ENCODE measurements around the gene FOLH1. TPM values are rescaled to one million over a fixed set of nuclear protein-coding genes. Genes with fewer than 3 reads are reported as not detected.
"Not testable (repeated sequence)": the region's sequence is repeated elsewhere in the genome, so short reads cannot be mapped to it uniquely, and the experiment has no call there.

Gene FOLH1
- total RNA-seq (2014; rRNA removed) (0.58 TPM in 1 of 2 replicates, not detected in the other), Bru-seq, nascent RNA (percentile 28 among the genes with signal in this experiment), BruChase-seq, experiment 1, labeled RNA remaining after a 6-hour chase (percentile 28 among the genes with signal in this experiment), BruChase-seq, experiment 2, labeled RNA remaining after a 2-hour chase (percentile 21 among the genes with signal in this experiment)
- long read RNA-seq, partial matches to known transcripts = 0 of 3 reads
- long read RNA-seq, other reads (novel, unspliced or antisense) = 1 of 3 reads

DNA sequence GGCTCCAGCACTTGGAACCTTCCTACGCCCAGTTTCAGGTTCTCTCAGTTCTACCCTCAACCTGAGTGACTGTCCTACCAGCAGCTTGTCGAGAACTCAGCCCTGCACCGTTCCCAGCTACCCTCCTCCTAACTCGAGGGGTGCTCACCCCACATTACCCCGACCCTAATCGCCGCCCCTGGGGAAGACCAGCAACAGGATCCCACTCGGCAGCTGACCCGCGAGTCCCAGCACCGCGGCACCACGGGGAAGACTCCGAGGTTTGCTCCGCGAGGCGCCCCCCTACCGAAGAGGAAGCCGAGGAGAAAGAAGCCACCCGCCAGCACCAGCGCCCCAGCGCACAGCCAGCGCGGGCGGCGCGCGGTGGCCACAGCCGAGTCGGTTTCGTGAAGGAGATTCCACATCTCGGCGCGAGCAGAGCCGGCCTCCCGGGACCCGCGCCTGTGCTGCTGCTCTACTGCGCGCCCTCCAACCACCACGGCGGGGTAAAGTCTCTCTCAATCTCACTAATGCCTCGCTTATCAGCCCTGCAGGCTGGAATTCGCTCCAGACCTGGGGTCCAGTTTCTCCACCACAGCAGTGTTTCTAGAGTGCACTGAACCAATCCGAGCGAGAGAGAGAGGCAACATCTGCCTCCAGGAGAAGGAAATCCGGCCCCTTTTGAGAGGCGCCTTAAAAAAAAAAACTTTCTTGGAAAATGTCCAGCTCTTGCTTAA lies at the start of gene FOLH1:
FOLH1 (minus strand) TSS at position 597 of the 716 bp plus-strand sequence; CDS start at position 404, 193 bp downstream.
- Histone ChIP-seq H4K20me1 (ENCODE audit: low read length) (no peaks in the 10 kb centered on the region), H3K4me1 (ENCODE audit: insufficient read depth, low read length) (no peaks in the 10 kb centered on the region), H3K27me3 (ENCODE audit: low read length) (peaks cover 8% of the 10 kb centered on the region), H3K79me2 (ENCODE audit: low read length) (no peaks in the 10 kb centered on the region), H2AFZ (ENCODE audit: low read length) (peak within 1 kb of the TSS; percentile 50), H3K9ac (ENCODE audit: low read length) (no peak within 1 kb of the TSS), H3K4me3 (ENCODE audit: low read length) (peak within 1 kb of the TSS; percentile 60), H3K27ac (ENCODE audit: low read length) (no peak within 1 kb of the TSS), H3F3A (ENCODE audit: low read length, unreplicated experiment) (no peaks in the 10 kb centered on the region), H3K4me2 (ENCODE audit: low read length) (peak within 1 kb of the TSS; percentile 73), H3K9me3 (ENCODE audit: low read length) (no peaks in the 10 kb centered on the region), H3K36me3 (ENCODE audit: low read depth, low read length) (no peaks in the 10 kb centered on the region), H3K9me2 (replicated peaks; ENCODE audit: low read length) (no peaks in the 10 kb centered on the region)
- DNase-seq = peak; percentile 2
- ChIA-PET CTCF (no interaction called here), POLR2A (ENCODE audit: unreplicated experiment) (no interaction called here)
- intact Hi-C loops (cut with micrococcal nuclease) = no loop called here
- 0 out of 2 replicates have a peak, but pooled peaks have one; percentile 24 for ATAC-seq
- BruUV-seq (replicated peaks) = no TSS peak
- TF ChIP-seq EZH2phosphoT487 (IDR thresholded peaks at IDR 0.05; ENCODE audit: borderline replicate concordance, low read length) (no peak), CTCF (conservative IDR thresholded peaks at IDR 0.05; ENCODE audit: low read depth, low read length) (no peak), EZH2 (IDR thresholded peaks at IDR 0.05; ENCODE audit: low read length, unreplicated experiment) (no peak)

GRCh38 chr11:49255148-49255547 lies 46.7 kb upstream of the FOLH1 start:
- H3K27ac ChIP-seq (ENCODE audit: low read length); H3K79me2 ChIP-seq (ENCODE audit: low read length); H3K4me3 ChIP-seq (ENCODE audit: low read length); H3K9me3 ChIP-seq (ENCODE audit: low read length); H3K9me2 ChIP-seq (replicated peaks; ENCODE audit: low read length); H3K4me2 ChIP-seq (ENCODE audit: low read length); DNase-seq; H3K27me3 ChIP-seq (ENCODE audit: low read length); H3K4me1 ChIP-seq (ENCODE audit: insufficient read depth, low read length); H3K9ac ChIP-seq (ENCODE audit: low read length); H3K36me3 ChIP-seq (ENCODE audit: low read depth, low read length); H4K20me1 ChIP-seq (ENCODE audit: low read length); BruUV-seq (replicated peaks); CTCF ChIA-PET; H3F3A ChIP-seq (ENCODE audit: low read length, unreplicated experiment); POLR2A ChIA-PET (ENCODE audit: unreplicated experiment); intact Hi-C loops (cut with micrococcal nuclease); H2AFZ ChIP-seq (ENCODE audit: low read length); ATAC-seq: not testable (repeated sequence)

DNA sequence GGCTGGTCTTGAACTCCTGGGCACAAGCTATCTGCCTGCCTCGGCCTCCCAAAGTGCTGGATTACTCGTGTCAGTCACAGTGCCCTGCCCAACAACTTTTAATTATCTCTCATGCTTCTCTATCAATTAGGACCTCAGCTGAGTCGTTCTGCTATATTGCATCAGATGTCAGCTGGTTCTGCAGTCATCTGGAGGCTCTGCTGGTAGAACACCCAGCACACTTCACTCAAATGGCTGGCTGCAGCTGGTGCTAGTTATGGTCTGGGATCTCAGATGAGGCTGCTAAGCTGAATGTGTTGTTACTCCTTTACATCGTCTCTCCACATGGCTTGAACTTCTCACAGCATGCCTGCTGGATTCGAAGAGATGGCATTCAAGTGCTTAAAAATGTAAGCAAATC lies 42.8 kb upstream of the FOLH1 start:
- intact Hi-C loops (cut with micrococcal nuclease); H3K79me2 ChIP-seq (ENCODE audit: low read length); H3K36me3 ChIP-seq (ENCODE audit: low read depth, low read length); ATAC-seq; POLR2A ChIA-PET (ENCODE audit: unreplicated experiment); H3K4me2 ChIP-seq (ENCODE audit: low read length); H3K4me1 ChIP-seq (ENCODE audit: insufficient read depth, low read length); H3F3A ChIP-seq (ENCODE audit: low read length, unreplicated experiment); H2AFZ ChIP-seq (ENCODE audit: low read length); BruUV-seq (replicated peaks); CTCF ChIA-PET; H3K27ac ChIP-seq (ENCODE audit: low read length); H3K9me2 ChIP-seq (replicated peaks; ENCODE audit: low read length); DNase-seq; H3K9ac ChIP-seq (ENCODE audit: low read length); H4K20me1 ChIP-seq (ENCODE audit: low read length); H3K27me3 ChIP-seq (ENCODE audit: low read length); H3K9me3 ChIP-seq (ENCODE audit: low read length); H3K4me3 ChIP-seq (ENCODE audit: low read length): not testable (repeated sequence)

GRCh38 chr11:49250398-49251115 lies 42.2 kb upstream of the FOLH1 start:
- H3K9me2 ChIP-seq (replicated peaks; ENCODE audit: low read length); intact Hi-C loops (cut with micrococcal nuclease); H3F3A ChIP-seq (ENCODE audit: low read length, unreplicated experiment); H4K20me1 ChIP-seq (ENCODE audit: low read length); POLR2A ChIA-PET (ENCODE audit: unreplicated experiment); H3K36me3 ChIP-seq (ENCODE audit: low read depth, low read length); H2AFZ ChIP-seq (ENCODE audit: low read length); H3K4me2 ChIP-seq (ENCODE audit: low read length); H3K4me1 ChIP-seq (ENCODE audit: insufficient read depth, low read length); H3K79me2 ChIP-seq (ENCODE audit: low read length); H3K9ac ChIP-seq (ENCODE audit: low read length); CTCF ChIA-PET; H3K4me3 ChIP-seq (ENCODE audit: low read length); DNase-seq; ATAC-seq; BruUV-seq (replicated peaks); H3K27ac ChIP-seq (ENCODE audit: low read length); H3K9me3 ChIP-seq (ENCODE audit: low read length); H3K27me3 ChIP-seq (ENCODE audit: low read length): not testable (repeated sequence)

- H3K4me1 ChIP-seq (ENCODE audit: insufficient read depth, low read length); BruUV-seq (replicated peaks); intact Hi-C loops (cut with micrococcal nuclease): not testable (repeated sequence)
Measured at GRCh38 chr11:49249363-49249762, 41.0 kb upstream of the FOLH1 start.

More at GRCh38 chr11:49249363-49249762, 41.0 kb upstream of the FOLH1 start:
- H3K27me3 ChIP-seq (ENCODE audit: low read length); CTCF ChIA-PET; H3K36me3 ChIP-seq (ENCODE audit: low read depth, low read length); H4K20me1 ChIP-seq (ENCODE audit: low read length); H3F3A ChIP-seq (ENCODE audit: low read length, unreplicated experiment); ATAC-seq; H3K9ac ChIP-seq (ENCODE audit: low read length); H3K9me3 ChIP-seq (ENCODE audit: low read length); H3K9me2 ChIP-seq (replicated peaks; ENCODE audit: low read length); DNase-seq; H3K4me3 ChIP-seq (ENCODE audit: low read length); H3K27ac ChIP-seq (ENCODE audit: low read length); H3K4me2 ChIP-seq (ENCODE audit: low read length); H2AFZ ChIP-seq (ENCODE audit: low read length); POLR2A ChIA-PET (ENCODE audit: unreplicated experiment); H3K79me2 ChIP-seq (ENCODE audit: low read length): not testable (repeated sequence)
